Bronchial epithelial cell (primary cell): Measurements from ENCODE around the gene EIF3F. TPM values are rescaled to one million over a fixed set of nuclear protein-coding genes. Genes with fewer than 3 reads are reported as not detected.

Experiments
- DNase-seq: peaks from one replicate; pipeline ENCODE4 v3.0.0-alpha.2; 2010; ENCODE audit warnings: low read depth
- FAIRE-seq: peaks from 2 replicates; lab custom pipeline; 2011; peaks lifted over from hg19 to GRCh38; lab: Jason Lieb, UNC
- H3K27me3 ChIP-seq: 2 replicates; pipeline ENCODE4 v1.5.1; 2011; ENCODE audit warnings: low read length; ENCODE audit not compliant: control insufficient read depth, insufficient read depth
- H3K36me3 ChIP-seq: 2 replicates; pipeline ENCODE4 v1.5.1; 2011; ENCODE audit warnings: low read length; ENCODE audit not compliant: control insufficient read depth, insufficient read depth
- H3K4me3 ChIP-seq: 2 replicates; pipeline ENCODE4 v1.5.1; 2011; ENCODE audit warnings: mild to moderate bottlenecking, low read depth, low read length, control low read depth
- total RNA-seq: library from RNA; depleted of rRNA; stranded (reverse); fragments of >200 nt; gene quantifications from 2 replicates; pipeline ENCODE4 v1.2.1, GENCODE V29; 2014
- TF ChIP-seq, protein P1 (sequence below): IDR thresholded peaks from 2 replicates; pipeline ENCODE4 v1.5.1; 2011; ENCODE audit warnings: mild to moderate bottlenecking, moderate library complexity, low read length, control low read depth, inconsistent platforms; ENCODE audit not compliant: insufficient read depth, severe bottlenecking

EIF3F gene
- total RNA-seq, 1 donor from 2014 or later = 222 TPM

DNA sequence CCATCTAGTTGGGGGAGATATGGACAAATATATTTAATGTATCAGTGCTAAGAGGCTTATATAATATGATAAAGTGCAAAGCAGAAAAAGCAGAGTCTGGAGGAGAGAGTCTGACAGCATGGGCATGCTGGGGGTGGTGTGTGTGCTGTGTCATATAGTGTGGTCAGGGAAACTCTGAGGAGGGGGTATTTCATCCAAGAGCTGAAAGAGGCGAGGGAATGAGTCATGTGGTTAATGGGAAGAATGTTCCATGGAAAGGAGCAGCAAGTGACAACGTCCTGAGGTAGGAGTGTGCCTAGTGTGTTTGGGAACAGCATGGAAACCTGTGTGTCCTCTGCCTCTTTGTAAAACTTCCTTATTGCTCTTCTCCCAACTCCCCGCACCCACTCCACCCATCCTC, 38.0 kb downstream of the EIF3F start:
- no peaks in the 10 kb centered on the region for H3K36me3 ChIP-seq
- TF ChIP-seq, protein P1, sequence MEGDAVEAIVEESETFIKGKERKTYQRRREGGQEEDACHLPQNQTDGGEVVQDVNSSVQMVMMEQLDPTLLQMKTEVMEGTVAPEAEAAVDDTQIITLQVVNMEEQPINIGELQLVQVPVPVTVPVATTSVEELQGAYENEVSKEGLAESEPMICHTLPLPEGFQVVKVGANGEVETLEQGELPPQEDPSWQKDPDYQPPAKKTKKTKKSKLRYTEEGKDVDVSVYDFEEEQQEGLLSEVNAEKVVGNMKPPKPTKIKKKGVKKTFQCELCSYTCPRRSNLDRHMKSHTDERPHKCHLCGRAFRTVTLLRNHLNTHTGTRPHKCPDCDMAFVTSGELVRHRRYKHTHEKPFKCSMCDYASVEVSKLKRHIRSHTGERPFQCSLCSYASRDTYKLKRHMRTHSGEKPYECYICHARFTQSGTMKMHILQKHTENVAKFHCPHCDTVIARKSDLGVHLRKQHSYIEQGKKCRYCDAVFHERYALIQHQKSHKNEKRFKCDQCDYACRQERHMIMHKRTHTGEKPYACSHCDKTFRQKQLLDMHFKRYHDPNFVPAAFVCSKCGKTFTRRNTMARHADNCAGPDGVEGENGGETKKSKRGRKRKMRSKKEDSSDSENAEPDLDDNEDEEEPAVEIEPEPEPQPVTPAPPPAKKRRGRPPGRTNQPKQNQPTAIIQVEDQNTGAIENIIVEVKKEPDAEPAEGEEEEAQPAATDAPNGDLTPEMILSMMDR = no peak
- peaks cover 5% of the 10 kb centered on the region for H3K27me3 ChIP-seq
- FAIRE-seq (peak; percentile 62), DNase-seq (no peak)
- H3K4me3 ChIP-seq = no peak overlapping the region

DNA sequence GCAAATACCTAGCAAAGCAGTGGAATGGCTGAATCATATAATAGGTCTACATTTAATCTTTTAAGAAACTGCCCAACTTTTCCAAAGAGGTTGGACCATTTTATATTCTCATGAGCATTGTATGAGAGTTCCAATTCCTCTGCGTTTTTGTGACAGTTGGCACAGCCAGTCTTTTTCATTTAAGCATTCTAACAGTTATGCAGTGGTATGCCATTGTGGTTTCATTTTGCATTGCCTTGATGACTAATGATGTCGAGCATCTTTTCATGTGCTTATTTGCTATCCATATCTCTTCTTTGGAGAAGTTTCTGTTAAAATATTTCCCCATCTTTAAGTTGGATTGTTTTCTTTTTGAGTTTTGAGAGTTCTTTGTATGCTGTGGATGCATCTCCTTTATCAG, 38.7 kb downstream of the EIF3F start:
- Histone ChIP-seq H3K27me3 (peaks cover 9% of the 10 kb centered on the region), H3K4me3 (no peak overlapping the region), H3K36me3 (no peaks in the 10 kb centered on the region)
- no peak for FAIRE-seq
- TF ChIP-seq, protein P1 = no peak
- peak; percentile 44 for DNase-seq

DNA sequence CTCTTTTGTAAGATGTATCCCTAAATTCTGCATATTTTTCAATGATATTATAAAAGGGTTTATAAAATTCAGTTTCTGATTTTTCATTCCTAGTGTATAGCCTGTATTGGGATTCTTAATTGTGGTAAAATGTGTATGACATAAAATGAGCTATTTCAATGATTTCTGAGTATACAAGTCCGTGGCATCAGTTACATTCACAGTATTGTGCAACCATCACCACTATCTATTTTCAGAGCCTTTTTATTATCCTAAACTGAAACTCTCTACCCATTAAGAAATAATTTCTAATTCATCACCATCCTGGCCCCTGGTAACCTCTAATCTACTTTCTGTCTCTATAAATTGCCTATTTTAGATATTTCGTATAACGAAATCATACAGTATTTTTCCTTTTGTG, 39.8 kb downstream of the EIF3F start:
- Histone ChIP-seq H3K36me3 (no peaks in the 10 kb centered on the region), H3K4me3 (no peak overlapping the region), H3K27me3 (peaks cover 9% of the 10 kb centered on the region)
- TF ChIP-seq, protein P1 = no peak
- FAIRE-seq (no peak), DNase-seq (no peak)

DNA sequence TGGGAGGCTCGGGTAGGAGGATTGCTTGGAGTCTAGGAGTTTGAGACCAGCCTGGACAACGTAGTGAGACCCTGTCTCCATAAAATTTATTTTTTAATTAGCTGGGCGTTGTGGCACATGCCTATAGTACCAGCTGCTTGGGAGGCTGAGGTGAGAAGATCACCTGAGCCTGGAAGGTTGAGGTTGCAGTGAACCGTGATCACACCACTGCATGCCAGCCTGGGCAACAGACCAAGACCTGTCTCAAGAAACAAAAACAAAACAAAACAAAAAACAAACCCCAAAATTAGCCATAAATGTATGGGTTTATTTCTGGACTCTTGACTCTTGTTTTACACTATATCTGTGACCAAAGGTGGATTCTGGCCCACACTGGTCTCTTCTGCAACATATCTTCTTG, 41.6 kb downstream of the EIF3F start:
- no peak for FAIRE-seq

DNA sequence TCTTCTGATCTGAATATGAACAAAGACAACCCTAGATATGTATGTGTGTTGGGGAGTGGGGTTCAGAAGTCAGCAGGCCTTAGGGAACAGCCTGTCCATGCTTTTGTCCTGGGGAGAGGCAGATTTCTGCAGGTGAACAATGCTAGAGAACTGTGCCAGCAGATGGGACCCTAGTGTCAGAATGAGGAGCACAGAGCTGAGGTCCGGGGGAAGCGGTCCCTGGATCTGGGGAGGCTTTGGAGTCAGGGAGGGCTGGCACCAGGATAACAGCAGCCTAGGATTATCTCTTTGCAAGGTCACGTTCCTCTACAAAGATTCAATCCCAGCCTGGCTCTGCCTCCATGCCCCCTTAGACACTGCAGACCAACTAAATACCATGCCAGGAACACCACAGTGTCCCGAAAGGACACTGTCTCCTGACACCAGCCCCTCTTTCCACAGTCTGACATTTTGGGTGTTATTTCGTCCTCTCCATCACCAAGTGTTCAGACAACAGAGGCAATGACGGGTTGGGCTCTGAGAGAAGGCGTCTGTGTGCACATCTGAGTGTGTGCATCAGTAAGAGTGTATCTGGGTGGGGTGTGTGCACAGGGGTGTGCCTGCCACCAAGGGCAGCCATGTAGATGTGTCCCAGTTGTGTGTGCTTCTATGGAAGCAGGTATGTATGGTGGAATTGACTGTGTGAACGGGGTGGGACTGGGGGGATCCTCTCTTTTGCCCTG, 43.5 kb downstream of the EIF3F start:
- DNase-seq = no peak

More for the DNA sequence above, 41.6 kb downstream of the EIF3F start:
- Histone ChIP-seq H3K36me3 (no peaks in the 10 kb centered on the region), H3K4me3 (no peak overlapping the region), H3K27me3 (peaks cover 9% of the 10 kb centered on the region)
- DNase-seq = no peak
- TF ChIP-seq, protein P1 = no peak

More for the DNA sequence above, 43.5 kb downstream of the EIF3F start:
- Histone ChIP-seq H3K36me3 (no peaks in the 10 kb centered on the region), H3K27me3 (peaks cover 9% of the 10 kb centered on the region), H3K4me3 (no peak overlapping the region)
- peak; percentile 73 for FAIRE-seq
- TF ChIP-seq, protein P1 = no peak
